HG03558 (cell line): ENCODE measurements around the gene LYPD6B.

ENCODE experiments used
- ATAC-seq: cut with Tn5 transposase; IDR thresholded peaks from one replicate; pipeline ENCODE4 v1.9.1; 2021; ENCODE audit warnings: moderate number of reproducible peaks; ENCODE audit not compliant: unreplicated experiment; ENCODE audit errors: extremely low read depth

The LYPD6B gene

GRCh38 chr2:149183187-149183586, 144.7 kb downstream of the LYPD6B start:
- no peak for ATAC-seq

- no peak for ATAC-seq
Measured at GRCh38 chr2:149184991-149185390, 146.5 kb downstream of the LYPD6B start.

GRCh38 chr2:149185942-149186490, 147.5 kb downstream of the LYPD6B start:
- ATAC-seq: no peak

GRCh38 chr2:149187057-149187456, 148.6 kb downstream of the LYPD6B start:
- ATAC-seq: no peak

- no peak for ATAC-seq
Measured at GRCh38 chr2:149188291-149188690, 149.8 kb downstream of the LYPD6B start.

GRCh38 chr2:149189769-149190168, 151.3 kb downstream of the LYPD6B start:
- ATAC-seq: no peak

GRCh38 chr2:149191915-149192314, 153.4 kb downstream of the LYPD6B start:
- no peak for ATAC-seq

- no peak for ATAC-seq
Measured at GRCh38 chr2:149192427-149192826, 153.9 kb downstream of the LYPD6B start.

- no peak for ATAC-seq
Measured at GRCh38 chr2:149200109-149200520, 161.6 kb downstream of the LYPD6B start.

GRCh38 chr2:149204686-149205085, 166.2 kb downstream of the LYPD6B start:
- ATAC-seq: no peak

GRCh38 chr2:149205143-149205542, 166.6 kb downstream of the LYPD6B start:
- ATAC-seq: no peak

- ATAC-seq: no peak
Measured at GRCh38 chr2:149213764-149214493, 175.4 kb downstream of the LYPD6B start.

- no peak for ATAC-seq
Measured at GRCh38 chr2:149218497-149218896, 180.0 kb downstream of the LYPD6B start.

- ATAC-seq: no peak
Measured at GRCh38 chr2:149219856-149220255, 181.4 kb downstream of the LYPD6B start.

- ATAC-seq: no peak
Measured at GRCh38 chr2:149221002-149221401, 182.5 kb downstream of the LYPD6B start.

GRCh38 chr2:149221898-149222297, 183.4 kb downstream of the LYPD6B start:
- no peak for ATAC-seq

- ATAC-seq: no peak
Measured at GRCh38 chr2:149223472-149224095, 185.1 kb downstream of the LYPD6B start.

- no peak for ATAC-seq
Measured at GRCh38 chr2:149224543-149224942, 186.0 kb downstream of the LYPD6B start.

GRCh38 chr2:149225446-149225845, 186.9 kb downstream of the LYPD6B start:
- ATAC-seq: no peak

- no peak for ATAC-seq
Measured at GRCh38 chr2:149226790-149227189, 188.3 kb downstream of the LYPD6B start.

GRCh38 chr2:149235816-149236375, 197.4 kb downstream of the LYPD6B start:
- no peak for ATAC-seq
